ENCODE results near the gene ATP1A1.

The ATP1A1 gene

DNA sequence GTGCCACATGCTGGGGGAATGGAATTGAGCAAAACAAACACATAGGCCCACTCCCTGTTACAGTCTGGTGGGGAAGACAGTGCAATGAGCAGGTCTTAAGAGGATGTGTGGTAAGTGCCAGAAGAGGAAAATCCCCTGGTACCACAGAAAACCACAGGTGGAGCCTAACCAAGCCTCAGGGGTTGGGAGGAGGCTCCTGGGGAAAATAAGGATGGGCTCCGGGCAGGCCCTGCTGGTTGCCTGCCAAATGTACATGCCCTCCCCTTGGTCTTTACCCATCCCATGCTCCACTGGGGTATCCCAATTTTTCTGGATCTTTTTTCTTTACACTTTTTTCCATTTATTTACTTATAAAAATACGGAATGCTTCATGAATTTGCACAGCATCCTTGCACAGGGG lies 40.4 kb downstream of the ATP1A1 start:
- TF ChIP-seq, protein P1, sequence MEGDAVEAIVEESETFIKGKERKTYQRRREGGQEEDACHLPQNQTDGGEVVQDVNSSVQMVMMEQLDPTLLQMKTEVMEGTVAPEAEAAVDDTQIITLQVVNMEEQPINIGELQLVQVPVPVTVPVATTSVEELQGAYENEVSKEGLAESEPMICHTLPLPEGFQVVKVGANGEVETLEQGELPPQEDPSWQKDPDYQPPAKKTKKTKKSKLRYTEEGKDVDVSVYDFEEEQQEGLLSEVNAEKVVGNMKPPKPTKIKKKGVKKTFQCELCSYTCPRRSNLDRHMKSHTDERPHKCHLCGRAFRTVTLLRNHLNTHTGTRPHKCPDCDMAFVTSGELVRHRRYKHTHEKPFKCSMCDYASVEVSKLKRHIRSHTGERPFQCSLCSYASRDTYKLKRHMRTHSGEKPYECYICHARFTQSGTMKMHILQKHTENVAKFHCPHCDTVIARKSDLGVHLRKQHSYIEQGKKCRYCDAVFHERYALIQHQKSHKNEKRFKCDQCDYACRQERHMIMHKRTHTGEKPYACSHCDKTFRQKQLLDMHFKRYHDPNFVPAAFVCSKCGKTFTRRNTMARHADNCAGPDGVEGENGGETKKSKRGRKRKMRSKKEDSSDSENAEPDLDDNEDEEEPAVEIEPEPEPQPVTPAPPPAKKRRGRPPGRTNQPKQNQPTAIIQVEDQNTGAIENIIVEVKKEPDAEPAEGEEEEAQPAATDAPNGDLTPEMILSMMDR (conservative IDR thresholded peaks at IDR 0.05; ENCODE audit: low read length): no peak
- DNase-seq (ENCODE audit: low read depth): no peak
- H3K4me3 ChIP-seq (ENCODE audit: low read length): no peak overlapping the region

DNA sequence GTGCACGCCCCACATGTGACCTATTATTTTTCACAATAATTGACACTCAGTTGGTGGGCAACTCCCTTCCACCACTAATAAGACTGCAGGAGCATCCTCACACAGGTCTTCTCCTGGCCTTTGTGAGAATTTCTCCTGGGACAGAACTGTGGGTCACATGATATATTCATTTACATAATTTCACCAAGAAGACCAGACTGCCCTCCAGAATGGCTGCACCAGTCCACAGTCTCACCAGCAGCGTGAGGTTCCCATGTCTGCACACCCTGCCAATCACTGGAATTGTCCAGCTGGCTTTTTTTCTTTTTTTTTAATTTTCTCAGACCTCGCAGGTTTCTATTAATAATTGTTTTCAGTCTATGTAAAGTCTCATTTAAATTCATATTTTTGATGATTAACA lies 41.3 kb downstream of the ATP1A1 start:
- DNase-seq (ENCODE audit: low read depth): no peak
- H3K4me3 ChIP-seq (ENCODE audit: low read length): no peak overlapping the region
- TF ChIP-seq, protein P1 (conservative IDR thresholded peaks at IDR 0.05; ENCODE audit: low read length): no peak

DNA sequence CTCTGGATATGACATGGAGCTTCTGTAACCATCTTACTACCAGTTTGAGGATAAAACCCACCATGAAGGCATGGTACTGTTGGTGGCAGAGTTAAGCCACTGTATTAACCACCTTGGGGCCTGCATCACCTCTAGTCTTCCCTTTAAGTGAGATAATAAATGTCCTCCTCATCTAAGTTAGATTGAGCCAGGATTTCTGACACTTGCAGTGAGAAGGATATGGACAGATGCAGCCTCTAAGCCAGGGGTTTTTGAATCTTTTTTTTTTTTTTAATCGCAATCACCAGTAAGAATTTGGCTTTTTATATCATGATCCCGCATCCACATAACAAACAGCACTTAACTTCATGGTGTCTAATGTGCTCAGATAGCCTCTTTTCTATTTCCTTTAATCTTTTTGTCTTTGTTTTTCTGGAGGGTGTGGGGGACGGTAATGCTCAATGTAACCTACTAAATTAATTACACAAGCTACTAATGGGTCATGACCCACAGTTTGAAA lies 42.2 kb downstream of the ATP1A1 start:
- H3K4me3 ChIP-seq (ENCODE audit: low read length): no peak overlapping the region
- no peak for DNase-seq (ENCODE audit: low read depth)
- TF ChIP-seq, protein P1 (conservative IDR thresholded peaks at IDR 0.05; ENCODE audit: low read length): no peak

DNA sequence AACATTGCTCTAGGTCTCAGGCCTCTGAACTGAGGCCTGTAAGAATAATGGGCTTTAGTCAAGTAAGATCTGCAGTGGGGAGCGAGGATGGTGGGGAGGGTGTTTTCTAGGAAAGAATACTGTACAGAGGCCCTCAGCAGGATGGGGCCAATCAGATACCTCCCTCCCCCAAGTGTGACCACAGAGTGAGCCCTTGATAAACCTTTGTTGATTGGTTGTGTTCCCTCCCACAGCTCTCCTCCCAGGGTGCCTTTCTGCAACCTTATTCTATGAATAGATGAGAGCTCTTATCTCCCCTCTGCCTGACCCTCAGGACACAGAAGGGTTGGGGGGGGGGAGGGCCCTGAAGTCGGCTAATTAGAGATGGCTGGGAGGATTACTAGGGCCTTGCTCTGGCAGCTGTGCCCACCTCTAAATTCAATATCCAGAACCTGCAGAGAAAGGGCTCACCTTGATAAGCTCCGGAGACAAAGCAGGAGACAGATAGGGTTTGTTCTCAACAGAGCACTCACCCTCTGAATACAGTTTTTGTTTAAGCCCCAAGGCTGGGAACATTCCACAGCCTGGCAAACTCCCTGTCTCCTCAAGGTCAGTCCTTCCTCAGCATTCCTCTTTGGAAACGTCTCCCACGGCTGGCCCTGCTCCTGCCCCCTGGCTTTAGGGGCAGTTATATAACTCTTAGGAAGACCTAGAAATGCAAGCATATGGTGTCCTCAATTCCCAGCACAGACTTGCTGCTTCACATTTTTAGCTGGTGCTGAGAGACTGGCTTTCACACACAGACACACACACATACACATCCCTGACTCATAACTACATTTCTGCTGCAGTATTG lies 42.9 kb downstream of the ATP1A1 start:
- peak; percentile 38 for DNase-seq (ENCODE audit: low read depth)
- TF ChIP-seq, protein P1 (conservative IDR thresholded peaks at IDR 0.05; ENCODE audit: low read length): no peak
- no peak overlapping the region for H3K4me3 ChIP-seq (ENCODE audit: low read length)

DNA sequence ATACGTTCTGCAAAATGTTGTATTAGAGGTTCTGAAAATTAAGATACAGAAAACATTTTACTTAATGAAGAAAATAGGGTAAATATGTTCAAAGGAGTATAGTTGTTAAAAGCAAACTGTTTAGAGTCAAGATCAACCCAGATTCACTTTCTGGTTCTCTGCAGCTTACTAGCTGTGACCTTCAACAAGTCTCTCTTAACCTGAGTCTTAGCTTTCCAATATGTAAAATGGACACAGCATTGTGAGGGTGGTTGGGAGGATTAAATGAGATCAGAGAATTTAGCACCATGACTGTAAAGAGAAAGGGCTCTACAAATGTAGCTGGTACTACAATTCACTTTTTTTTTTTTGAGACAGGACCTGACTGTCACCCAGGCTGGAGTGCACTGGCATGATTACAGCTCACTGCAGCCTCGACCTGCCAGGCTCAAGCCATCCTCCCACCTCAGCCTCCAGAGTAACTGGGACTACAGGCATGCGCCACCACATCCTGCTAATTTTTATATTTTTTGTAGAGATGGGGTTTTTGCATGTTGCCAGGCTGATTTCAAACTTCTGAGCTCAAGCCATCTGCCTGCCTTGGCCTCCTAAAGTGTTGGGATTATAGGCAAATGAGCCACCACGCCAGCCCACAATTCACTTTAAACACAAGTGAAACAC lies 43.9 kb downstream of the ATP1A1 start:
- TF ChIP-seq, protein P1 (conservative IDR thresholded peaks at IDR 0.05; ENCODE audit: low read length): no peak
- no peak overlapping the region for H3K4me3 ChIP-seq (ENCODE audit: low read length)
- DNase-seq (ENCODE audit: low read depth): no peak

DNA sequence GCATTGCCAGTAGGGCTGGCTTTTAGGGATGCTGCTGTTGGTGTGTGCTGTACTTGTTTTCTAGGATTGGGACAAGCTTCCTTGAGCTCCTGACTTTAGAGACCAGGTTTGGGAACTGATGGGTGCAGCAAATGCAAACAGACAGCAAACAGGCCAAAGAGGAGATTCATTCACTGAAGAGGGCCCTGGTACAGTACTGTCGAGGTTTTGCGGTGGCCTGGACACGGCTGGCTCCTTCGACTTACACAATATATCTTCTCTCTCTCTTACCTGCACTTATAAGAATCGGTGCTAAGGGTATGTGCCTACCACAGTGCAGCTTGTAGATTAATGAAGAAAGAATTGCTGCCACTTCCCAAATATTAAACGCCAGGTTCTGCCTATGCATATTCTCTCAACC lies 44.6 kb downstream of the ATP1A1 start:
- TF ChIP-seq, protein P1 (conservative IDR thresholded peaks at IDR 0.05; ENCODE audit: low read length): no peak
- H3K4me3 ChIP-seq (ENCODE audit: low read length): peak overlapping the region; percentile 66
- DNase-seq (ENCODE audit: low read depth): no peak
